ENCODE data around the gene DACH1. TPM values are rescaled to one million over a fixed set of nuclear protein-coding genes. Genes with fewer than 3 reads are reported as not detected.

The DACH1 gene
- total and polyA plus RNA-seq, 2 donors (not counting 3 experiments of a cell fraction or from before 2014, with no cell fraction given) = 8.6 to 28.3 TPM

- intact Hi-C loops (cut with micrococcal nuclease) = loop anchor here (1.0 to 5.0 kb wide), 4 partner anchors 155 to 854 kb away; partner anchors contain the start of gene DACH1
- H3K4me3 ChIP-seq (replicated peaks in 1 of 3; ENCODE audit: insufficient read depth in 1 of 3, low read depth in 1 of 3, low read length in 3 of 3) = no peak overlapping the region
Observed at GRCh38 chr13:71477735-71478134, 389.3 kb downstream of the DACH1 start.

More at GRCh38 chr13:71477735-71478134, 389.3 kb downstream of the DACH1 start:
- Histone ChIP-seq H3K36me3 (ENCODE audit: control insufficient read depth in 2 of 2, extremely low read depth in 1 of 2, insufficient read depth in 2 of 2, low read length in 2 of 2) (no peaks in the 10 kb centered on the region), H3K9me1 (replicated peaks; ENCODE audit: control insufficient read depth, extremely low read depth, insufficient read depth, low read length) (no peaks in the 10 kb centered on the region), H3K4me2 (ENCODE audit: insufficient read depth, low read length) (no peak overlapping the region), H4K20me1 (replicated peaks; ENCODE audit: control insufficient read depth, extremely low read depth, insufficient read depth, low read length) (no peaks in the 10 kb centered on the region), H3K27ac (ENCODE audit: insufficient read depth, low read depth, low read length) (no peak overlapping the region), H3K9ac (replicated peaks; ENCODE audit: extremely low read depth, insufficient read depth, low read length) (no peak overlapping the region), H3K4me1 (ENCODE audit: control insufficient read depth, extremely low read depth, insufficient read depth, low read length) (no peaks in the 10 kb centered on the region), H3K79me2 (ENCODE audit: control insufficient read depth, insufficient read depth, low read length) (no peaks in the 10 kb centered on the region), H2AFZ (ENCODE audit: low read depth, low read length) (no peak overlapping the region), H3K27me3 (ENCODE audit: control insufficient read depth in 2 of 2, insufficient read depth in 2 of 2, low read length in 2 of 2) (no peaks in the 10 kb centered on the region), H3K9me3 (replicated peaks; ENCODE audit: control insufficient read depth, insufficient read depth, low read length) (no peaks in the 10 kb centered on the region)
- BruUV-seq (replicated peaks) = no TSS peak
- dilution Hi-C loops (cut with MboI; ENCODE audit: extremely low pct_ligation_motif_present, low sequenced_read_pairs) = no loop called here
- CTCF ChIA-PET = no interaction called here
- no peak for DNase-seq (ENCODE audit: low read depth, low spot score)
- TF ChIP-seq MYC (IDR thresholded peaks at IDR 0.05; ENCODE audit: low read depth, low read length) (no peak), MAX (IDR thresholded peaks at IDR 0.05; ENCODE audit: insufficient read depth, insufficient read length) (no peak), FOS (IDR thresholded peaks at IDR 0.05; ENCODE audit: borderline replicate concordance, insufficient read depth, low read length) (no peak), CTCF (IDR thresholded peaks at IDR 0.05; ENCODE audit: extremely low read depth in 1 of 2, insufficient read depth in 1 of 2, low read depth in 1 of 2, low read length in 2 of 2) (peak; percentile 13 to 23), GATA2 (IDR thresholded peaks at IDR 0.05; ENCODE audit: insufficient read depth, insufficient read length, low read depth, low read length) (no peak)
- POLR2A ChIA-PET = no interaction called here
- FAIRE-seq = no peak

Measured in endothelial cell of umbilical vein (primary cell).